ENCODE measurements around the gene PAN3.

Gene PAN3

DNA sequence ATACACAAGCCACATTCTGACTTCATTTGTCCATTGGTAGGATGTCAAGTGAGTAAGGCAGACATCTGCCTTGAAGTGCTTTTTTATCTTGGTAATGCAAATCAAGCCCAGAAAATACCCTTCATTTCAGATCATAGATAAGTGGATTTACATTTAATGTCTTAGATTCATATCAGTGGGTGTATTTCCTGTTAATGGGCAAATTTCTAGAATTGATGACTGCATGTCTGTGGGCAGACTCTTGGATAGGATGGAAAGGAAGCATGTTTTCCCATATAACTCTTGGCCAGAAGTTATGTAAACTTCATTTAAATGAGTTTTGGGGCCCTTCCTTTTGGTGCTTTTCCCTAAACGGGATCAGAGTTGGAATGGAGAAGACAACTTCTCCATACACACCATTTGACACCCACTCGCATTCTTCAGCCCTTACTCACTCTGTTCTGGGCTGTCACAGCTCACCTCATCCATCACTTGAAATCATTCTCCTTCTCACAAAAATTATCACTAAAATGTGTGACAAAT, 202.0 kb downstream of the PAN3 start:
- no peak for DNase-seq

GRCh38 chr13:28342251-28342650, 203.9 kb downstream of the PAN3 start:
- no peak for DNase-seq

- DNase-seq, result no peak
Observed at GRCh38 chr13:28344163-28344562, 205.8 kb downstream of the PAN3 start.
